ENCODE measurements around the gene ECHS1.
"Not testable (repeated sequence)": the region's sequence is repeated elsewhere in the genome, so short reads cannot be mapped to it uniquely, and the experiment has no call there.

The ECHS1 gene

DNA sequence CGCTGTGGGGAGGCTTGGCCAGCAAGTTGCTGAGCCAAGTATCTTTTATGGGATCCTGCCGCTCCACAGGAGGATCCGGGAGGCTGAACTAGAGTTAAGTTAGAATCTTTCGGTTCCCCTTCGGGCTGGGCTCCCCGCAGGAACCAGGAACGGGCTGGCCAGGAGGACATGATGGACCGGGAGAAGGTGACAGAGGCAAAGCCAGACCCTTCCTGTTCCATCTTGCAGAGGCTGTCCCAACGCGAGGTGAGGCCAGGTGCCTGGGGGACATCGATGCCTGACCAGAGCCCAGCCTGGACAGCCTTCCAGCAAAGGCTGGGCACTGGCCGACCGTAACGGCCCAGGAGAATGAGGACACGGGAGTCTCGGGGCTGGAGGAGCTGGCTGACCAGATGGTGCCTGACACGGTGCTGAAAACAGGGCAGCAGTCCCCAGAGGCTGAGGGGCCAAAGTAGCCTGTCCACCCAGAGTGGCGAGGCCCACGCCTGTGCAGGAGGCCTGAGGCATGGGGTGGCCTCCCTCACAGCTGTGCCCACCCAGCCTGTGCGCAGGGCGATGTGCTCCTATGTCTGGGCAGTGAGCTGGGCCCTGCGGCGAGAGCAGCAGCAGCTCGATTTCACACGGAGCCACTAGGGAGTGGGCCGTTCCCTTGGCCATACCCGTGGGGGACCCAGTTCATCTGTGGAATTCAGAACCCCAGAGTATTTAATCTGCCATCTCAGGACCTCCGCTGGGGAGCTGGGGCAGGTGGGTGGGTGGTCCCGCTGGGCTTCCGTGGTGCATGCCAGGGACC, 4.1 kb upstream of the ECHS1 start:
- DNase-seq = no peak

- DNase-seq = not testable (repeated sequence)
These were observed 3.0 kb upstream of the ECHS1 start for GRCh38 chr10:133376183-133376582.

DNA sequence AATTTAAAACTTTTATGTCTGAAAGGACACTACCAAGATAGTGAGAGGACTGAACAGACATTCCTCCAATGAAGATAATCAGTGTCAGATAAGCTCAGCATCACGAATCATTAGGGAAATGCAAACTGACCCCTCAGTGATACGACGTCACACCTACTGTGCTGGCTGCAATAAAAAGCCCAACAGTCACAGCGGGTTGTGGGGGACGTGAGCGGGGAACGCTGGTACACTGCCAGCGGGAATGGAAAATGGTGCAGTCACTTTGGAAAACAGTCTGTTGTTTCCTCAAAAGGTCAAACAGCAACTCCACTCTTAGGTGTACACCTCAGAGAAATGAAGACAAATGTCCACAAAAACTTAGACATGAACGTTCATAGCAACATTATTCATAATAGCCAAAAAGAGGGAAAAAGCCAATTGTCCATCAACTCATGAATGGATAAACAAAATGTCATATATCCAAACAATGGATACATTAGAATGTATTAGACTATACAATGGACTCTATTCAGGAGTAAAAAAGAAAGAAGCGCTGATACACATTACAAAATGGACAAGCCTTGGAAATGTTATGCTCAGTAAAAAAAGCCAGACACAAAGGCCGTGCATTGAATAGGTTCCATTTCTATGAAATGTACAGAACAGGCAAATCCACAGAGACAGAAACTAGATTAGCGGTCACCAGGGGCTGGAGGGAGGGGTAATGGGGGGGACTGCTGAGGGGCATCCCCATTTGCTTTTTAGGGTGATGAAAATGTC, 2.4 kb upstream of the ECHS1 start:
- DNase-seq = no peak

DNA sequence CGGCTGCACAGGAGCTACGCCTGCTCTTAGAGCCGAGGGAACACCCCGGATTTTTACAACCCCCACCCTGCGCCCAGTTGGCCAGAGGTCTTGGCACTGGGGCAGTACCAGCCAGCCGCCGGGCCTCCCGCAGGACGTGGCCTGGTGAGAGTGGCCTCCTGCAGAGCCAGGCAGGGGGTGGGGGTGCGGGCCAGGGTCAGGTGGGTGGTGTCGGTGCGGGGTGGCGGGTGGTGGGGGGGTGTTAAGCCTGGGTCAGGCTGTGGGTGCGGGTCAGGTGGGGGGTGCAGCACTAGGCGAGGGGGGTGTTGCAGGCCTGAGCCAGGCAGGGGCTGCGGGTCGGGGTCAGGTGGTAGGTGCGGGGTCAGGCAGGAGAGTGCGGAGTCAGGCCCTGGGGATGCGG, 647 bp downstream of the ECHS1 start:
- no peak for DNase-seq

GRCh38 chr10:133370030-133370786, 2.9 kb downstream of the ECHS1 start:
- no peak for DNase-seq

- no peak for DNase-seq
These were observed 5.0 kb downstream of the ECHS1 start for GRCh38 chr10:133368153-133368552.

GRCh38 chr10:133367461-133367860, 5.7 kb downstream of the ECHS1 start:
- DNase-seq = not testable (repeated sequence)

GRCh38 chr10:133366751-133367150, 6.4 kb downstream of the ECHS1 start:
- DNase-seq = no peak

- no peak for DNase-seq
These were observed 7.0 kb downstream of the ECHS1 start for GRCh38 chr10:133366130-133366478.

DNA sequence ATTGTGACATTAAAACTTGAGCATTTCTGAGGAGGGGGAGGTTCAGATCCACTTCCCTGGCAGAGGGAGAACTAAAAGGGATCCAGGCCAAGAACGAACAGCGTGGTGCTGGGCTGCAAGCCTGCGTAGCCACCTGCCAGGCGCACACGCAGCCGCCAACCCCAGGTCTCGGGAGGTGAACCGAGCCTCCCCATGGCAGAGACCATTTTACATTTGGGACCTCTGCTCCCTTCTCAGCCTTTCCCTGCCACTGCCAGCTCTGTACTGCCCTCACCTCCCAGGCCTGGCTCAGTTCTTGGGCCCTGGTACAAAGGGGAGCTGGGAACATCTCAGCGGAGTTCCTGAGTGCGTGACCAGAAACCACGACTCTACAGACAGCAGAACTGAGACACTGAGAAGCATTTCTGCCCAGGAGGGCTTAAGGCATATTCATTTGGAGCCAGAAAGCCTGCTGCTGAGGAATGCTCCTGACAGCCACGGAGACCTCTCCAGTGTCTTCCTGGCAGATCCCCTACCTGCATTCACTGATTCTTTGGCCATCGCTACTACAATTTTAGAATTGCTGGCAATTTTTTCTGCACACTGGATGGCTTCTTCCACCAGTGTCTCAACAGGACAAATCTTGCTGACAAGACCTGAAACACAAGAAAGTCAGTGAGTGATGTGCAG, 7.6 kb downstream of the ECHS1 start:
- DNase-seq = no peak

DNA sequence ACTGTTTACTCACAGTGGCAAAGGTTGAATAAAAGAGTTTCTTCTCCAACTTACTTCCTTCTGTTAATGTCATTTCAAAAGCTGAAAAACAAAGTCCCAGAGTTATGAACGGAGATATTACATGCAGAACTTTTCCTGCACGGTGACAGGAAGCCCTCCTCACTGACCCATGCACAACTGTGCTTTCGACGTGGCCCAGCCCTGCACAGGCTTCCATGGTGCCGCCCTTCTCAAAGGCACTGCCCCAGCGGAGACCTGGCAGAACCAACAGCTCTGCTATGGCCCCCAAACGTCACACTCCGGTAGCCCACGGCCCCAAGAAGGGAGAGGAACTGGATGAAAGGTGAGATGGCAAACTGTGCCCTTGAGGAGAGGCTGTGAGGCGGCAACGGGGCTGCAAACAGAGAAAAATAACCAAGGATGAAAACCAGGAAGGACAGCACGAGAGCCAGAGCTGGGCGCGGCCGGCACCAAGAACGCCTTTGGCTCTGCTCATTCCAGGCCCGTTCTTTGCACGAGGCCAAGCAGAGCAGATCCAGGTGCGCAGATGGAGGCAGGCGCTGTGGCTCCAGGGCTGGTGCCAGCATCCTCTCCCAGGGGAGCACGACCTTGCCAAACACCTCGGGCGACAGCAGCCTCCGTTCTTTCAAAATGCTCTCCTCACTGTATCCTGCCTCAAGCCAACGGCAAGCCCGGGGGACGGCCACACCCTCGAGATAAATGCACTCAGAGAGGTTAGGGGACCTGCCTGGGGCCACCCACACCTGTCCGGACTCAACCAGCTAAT, 8.3 kb downstream of the ECHS1 start:
- no peak for DNase-seq

GRCh38 chr10:133362846-133363245, 10.3 kb downstream of the ECHS1 start:
- DNase-seq = no peak

DNA sequence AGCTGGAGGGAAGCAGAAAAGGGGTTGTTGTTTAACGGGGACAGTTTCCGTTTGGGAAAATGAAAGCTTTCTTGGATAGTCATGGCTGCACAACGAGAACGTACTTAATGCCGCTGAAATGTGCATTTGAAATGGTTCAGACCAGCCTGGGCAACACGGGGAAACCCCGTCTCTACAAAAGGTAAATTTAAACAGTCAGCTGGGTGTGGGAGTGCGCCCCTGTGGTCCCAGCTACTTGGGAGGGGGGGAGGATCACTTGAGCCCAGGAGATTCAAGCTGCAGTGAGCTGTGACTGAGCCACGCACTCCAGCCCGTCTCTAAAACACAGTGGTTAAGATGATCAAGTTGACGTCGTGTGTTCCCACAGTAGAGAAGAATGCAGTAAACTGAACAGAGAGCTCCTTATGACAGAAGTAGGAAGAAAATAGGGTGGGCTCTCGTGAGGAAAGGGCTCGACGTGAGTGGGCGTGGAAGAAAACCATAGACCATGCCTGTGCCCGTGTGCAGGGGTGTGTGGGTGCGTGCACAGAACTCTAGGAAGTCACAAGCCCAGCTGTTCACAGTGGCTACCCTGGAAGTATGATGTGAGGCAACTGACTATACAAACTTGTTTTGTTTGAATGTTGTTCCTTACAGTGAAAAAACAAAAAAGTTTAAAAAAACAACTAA, 11.2 kb downstream of the ECHS1 start:
- no peak for DNase-seq

- DNase-seq = no peak
These were observed 11.9 kb downstream of the ECHS1 start for GRCh38 chr10:133361227-133361626.

DNA sequence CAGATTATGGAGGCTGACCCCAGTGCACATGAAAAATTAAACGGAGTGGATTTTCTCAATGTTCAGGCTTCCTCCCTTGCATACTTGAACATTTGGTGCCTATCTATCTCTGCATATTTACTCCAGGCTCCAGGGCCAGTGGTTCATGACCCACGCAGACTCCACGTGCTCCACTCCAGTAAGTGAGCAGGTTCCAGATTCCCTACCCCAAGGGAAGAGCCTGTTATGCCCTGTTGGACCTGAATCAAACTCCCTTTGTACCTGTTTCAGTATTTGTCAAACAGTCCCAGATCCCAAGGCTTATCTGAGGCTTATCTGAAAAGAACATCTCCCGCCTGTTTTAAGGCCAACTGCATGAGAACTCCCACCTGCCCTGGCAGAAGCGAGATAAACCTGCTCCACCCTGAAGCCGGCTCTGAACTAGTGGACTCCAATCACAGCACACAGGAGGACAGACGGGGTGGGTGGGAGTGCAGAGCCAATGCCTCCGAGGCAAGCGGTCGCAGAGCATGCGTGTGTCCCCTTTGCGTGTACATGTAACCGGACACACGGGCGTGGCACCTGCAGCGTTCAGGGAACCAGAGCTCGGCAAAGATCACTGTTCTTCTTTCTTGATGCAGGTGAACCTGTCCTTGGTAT, 13.1 kb downstream of the ECHS1 start:
- DNase-seq = peak; percentile 39

GRCh38 chr10:133359554-133359971, 13.6 kb downstream of the ECHS1 start:
- DNase-seq = peak; percentile 82

- no peak for DNase-seq
These were observed 14.2 kb downstream of the ECHS1 start for GRCh38 chr10:133358925-133359310.

- DNase-seq = no peak
These were observed 14.8 kb downstream of the ECHS1 start for GRCh38 chr10:133358162-133358924.

- DNase-seq = peak; percentile 18
These were observed 15.6 kb downstream of the ECHS1 start, which contains the start of gene FUOM for GRCh38 chr10:133357285-133358161. Gene FUOM, minus strand, starts transcription at chr10:133358019. Its CDS starts 12 bp downstream, at chr10:133358007.

Measured in NCI-H345 (cell line).